HG03432 (cell line): Measurements from ENCODE around the gene GAPDHS.

Source experiments
- ATAC-seq: cut with Tn5 transposase; IDR thresholded peaks from one replicate; pipeline ENCODE4 v1.9.1; 2021; ENCODE audit warnings: mild to moderate bottlenecking, moderate library complexity; ENCODE audit not compliant: unreplicated experiment

GAPDHS gene

GRCh38 chr19:35556025-35556590, 22.9 kb downstream of the GAPDHS start:
- ATAC-seq, result no peak

DNA sequence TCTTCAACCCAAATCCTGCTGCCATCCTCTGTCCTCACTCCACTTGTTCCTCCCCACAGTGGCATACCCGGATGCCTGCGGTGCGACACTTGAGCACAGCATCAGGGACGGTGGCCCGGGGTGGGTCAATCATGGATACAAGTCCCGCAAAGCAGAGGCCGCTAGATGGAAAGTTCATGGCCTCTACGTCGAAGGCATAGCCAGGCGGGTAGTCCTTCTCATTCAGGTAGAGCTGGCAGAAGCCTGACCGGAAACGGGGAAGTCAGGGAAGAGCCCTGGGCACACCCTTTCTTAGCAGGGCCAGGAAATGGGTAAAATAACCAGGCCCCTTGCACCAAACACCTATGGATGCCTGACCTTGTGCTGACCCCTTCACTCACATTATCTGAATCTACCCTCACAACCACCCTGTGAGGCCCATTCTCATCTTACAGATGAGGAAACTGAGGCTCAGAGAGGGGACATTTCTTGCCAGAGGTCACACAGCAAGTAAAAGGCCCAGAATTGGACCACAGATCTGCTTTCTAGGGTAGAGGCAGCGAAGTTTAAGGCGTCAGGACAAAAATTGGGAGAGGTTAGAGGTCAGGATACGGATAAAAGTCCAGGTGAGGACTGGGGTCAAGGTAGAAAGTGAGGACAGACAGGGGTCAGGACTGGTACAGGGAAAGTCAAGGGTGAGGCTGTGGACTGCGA, 23.7 kb downstream of the GAPDHS start:
- ATAC-seq, result no peak

DNA sequence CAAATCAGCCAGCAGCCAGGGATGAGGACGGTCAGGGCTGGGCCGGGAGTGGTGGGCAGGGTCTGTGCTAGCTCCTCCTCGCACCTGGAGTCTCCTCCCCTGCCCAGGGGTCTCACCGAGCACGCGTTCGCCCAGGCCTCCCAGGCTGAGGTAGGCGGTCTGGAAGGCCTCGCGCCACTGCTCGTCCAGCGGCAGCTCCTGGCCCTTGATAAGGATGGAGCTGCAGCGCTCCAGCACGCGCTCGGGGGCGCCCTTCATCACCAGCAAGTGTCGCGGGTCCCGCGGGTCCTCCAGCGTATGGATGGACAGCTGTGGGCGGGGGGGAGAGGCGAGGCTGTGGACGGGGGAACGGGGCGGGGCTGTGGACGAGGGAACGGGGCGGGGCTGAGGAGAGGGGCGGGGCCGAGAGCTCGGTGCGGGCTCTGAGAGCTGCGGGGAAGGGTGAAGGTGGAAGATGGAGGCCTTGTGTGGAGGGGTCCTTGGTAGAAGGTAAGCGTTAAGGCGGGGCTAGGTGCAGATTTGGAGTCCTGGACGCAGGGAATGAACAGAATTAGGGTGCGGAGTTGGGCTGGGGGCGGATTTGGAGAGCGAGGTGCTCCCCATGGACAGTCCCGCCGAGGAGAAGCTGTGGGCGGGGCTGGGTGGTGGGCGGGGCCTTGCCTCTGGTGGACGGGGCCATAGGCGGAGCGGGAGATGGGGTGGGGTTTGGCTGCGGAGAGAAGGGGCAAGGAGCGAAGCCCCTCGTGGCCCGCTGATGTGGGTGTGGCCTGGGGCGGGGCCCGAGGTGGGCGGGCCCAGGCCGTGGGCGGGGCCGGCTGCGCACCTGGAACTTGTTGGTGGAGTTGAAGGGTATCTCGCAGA, 24.5 kb downstream of the GAPDHS start:
- no peak for ATAC-seq

- no peak for ATAC-seq
These were observed 25.4 kb downstream of the GAPDHS start for GRCh38 chr19:35558400-35559280.

GRCh38 chr19:35559281-35559659, 26.0 kb downstream of the GAPDHS start:
- ATAC-seq, result peak; percentile 64

DNA sequence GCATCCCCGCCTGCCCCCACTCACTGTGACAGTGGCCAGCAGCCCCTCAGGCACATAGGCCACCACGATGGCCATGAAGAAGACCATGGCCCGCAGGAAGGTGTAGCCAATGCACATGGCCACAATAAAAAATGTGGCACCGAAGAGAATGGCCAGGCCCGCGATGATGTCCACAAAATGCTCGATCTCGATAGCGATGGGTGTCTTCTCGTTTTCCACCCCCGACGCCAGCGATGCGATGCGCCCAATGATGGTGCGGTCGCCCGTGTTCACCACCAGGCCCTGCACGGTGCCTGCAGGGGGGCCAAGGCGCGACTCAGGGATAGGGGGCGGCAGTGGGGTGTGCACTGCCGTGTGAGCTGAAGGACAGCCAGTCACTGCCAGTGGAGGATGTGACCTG, 26.5 kb downstream of the GAPDHS start:
- ATAC-seq, result no peak

- no peak for ATAC-seq
These were observed 27.0 kb downstream of the GAPDHS start for GRCh38 chr19:35560271-35560670.

DNA sequence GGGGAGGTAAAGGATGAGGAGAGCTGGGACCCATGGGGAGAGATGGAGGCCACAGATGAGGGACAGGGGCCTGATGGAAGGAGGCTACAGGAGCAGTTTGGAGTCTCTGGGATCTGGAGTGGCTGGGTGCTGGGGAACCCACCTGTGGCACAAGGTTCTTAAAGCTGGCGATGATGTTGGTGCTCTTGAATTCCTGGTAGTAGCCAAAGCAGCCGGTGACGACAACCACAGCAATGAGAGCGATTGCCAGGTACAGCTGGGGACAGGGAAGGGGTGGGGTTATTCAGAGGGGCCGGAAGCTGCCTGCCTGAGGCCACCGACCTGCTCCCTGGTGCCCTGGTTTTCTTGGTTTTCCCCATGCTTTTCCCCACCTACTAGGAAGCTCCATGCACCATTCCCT, 27.4 kb downstream of the GAPDHS start:
- no peak for ATAC-seq

DNA sequence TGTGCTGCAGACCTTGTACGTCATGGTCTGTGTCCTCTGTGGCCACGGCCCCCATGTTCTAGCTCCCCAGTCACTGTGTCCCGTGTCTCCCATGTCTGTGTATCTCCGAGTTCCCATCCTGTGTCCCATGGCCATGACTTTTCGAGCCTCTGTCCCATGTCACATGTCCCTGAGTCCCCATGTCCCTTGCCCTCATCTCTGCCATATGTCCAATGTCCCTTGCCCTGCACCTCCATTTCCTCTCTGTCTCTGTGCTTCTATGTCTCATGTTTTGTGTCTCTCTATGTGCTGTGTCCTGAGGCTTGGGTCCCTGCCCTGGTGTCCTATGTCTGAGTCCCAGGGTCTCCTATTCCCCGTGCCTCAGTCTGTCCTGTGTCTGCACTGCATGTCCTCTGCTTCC, 28.2 kb downstream of the GAPDHS start:
- no peak for ATAC-seq

DNA sequence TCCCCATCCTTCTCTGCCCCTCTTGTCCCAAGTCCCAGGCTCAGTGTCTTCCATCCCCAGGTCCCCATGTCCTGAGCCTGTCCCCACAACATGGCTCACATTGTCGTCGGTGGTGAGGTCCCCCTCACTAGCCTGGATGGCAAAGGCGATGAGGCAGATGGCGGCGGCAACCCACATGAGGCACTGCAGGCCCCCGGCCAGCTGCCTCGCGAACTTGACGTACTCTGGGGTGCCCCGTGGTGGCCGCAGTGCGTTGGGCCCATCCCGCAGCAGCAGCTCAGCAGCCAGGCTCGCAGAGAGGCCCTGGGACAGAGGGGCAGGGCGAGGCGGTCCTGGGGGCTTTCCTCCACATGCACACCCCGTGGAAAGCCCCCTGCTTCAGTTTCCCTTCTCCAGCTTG, 29.1 kb downstream of the GAPDHS start:
- no peak for ATAC-seq

DNA sequence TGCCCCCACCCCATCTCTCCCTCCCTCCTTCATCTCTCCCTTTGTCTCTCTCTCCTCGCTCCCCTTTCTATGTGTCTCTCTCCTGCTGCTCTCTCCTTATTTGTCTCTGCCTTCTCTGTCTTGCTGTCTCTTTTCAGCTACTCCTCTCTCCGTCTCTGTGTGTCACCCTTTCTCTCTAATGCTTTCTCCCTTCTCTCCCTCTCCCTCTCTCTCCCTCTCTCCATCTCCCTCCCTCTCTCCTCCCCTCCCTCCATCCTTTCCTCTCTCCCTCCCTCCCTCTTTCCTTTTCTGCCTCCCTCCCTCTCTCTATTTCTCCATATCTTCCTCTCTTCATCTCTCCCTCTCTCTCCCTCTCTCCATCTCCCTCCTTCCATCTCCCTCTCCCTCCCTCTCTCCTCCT, 29.5 kb downstream of the GAPDHS start:
- ATAC-seq, result no peak

- no peak for ATAC-seq
These were observed 30.1 kb downstream of the GAPDHS start, which contains the start of gene ATP4A for GRCh38 chr19:35563207-35563829. TSS of gene ATP4A (minus strand) at chr19:35563658. CDS start at chr19:35563629, 29 bp downstream.

GRCh38 chr19:35565016-35565856, 32.0 kb downstream of the GAPDHS start:
- no peak for ATAC-seq

GRCh38 chr19:35566738-35567137, 33.5 kb downstream of the GAPDHS start:
- no peak for ATAC-seq

GRCh38 chr19:35569281-35569781, 36.1 kb downstream of the GAPDHS start:
- no peak for ATAC-seq

GRCh38 chr19:35571406-35571965, 38.2 kb downstream of the GAPDHS start:
- ATAC-seq, result no peak

- no peak for ATAC-seq
These were observed 44.7 kb downstream of the GAPDHS start for GRCh38 chr19:35577918-35578317.

DNA sequence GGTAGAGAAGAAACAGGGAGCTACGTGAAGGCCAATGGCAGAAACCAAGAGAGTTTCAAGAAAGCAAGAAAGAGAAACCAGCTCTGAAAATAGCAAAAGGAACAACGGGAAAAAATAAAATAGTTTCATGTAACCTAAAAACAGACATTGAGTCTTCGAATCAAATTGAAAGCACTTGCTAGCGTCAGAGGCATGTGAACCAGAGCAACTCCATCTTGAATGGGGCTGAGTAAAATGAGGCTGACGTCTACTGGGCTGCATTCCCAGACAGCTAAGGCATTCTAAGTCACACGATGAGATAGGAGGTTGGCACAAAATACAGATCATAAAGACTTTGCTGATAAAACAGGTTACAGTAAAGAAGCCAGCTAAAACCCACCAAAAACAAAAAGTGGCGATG, 45.5 kb downstream of the GAPDHS start:
- no peak for ATAC-seq

DNA sequence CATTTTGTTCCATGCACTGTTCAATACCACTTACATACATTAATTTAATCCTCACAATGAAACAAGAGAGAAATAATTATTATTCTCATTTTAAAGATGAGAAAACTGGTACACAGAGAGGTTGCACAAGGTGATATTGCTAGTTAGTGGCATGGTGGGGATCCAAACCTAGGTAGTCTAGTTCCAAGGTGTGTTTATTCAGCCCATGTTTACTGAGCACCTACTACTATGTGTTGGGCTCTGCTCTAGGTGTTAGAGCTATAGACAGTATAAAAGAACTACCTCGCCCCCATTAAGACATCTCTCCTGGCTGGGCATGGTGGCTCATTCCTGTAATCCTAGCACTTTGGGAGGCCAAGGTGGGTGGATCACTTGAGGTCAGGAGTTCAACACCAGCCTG, 49.5 kb downstream of the GAPDHS start:
- ATAC-seq, result no peak
